HG03139 (cell line): Measurements from ENCODE around the gene SPNS3.

Experiments
- ATAC-seq: cut with Tn5 transposase; IDR thresholded peaks from one replicate; pipeline ENCODE4 v1.9.1; 2021; ENCODE audit not compliant: unreplicated experiment

SPNS3 gene

GRCh38 chr17:4525691-4526397 lies 92.1 kb downstream of the SPNS3 start:
- no peak for ATAC-seq

- no peak for ATAC-seq
Measured at GRCh38 chr17:4527134-4527533, 93.4 kb downstream of the SPNS3 start.

GRCh38 chr17:4527566-4528125 lies 93.9 kb downstream of the SPNS3 start:
- ATAC-seq = no peak

GRCh38 chr17:4529533-4530152 lies 95.9 kb downstream of the SPNS3 start:
- ATAC-seq = no peak

- ATAC-seq = no peak
Measured at GRCh38 chr17:4530799-4531730, 97.3 kb downstream of the SPNS3 start.

GRCh38 chr17:4531988-4532736 lies 98.4 kb downstream of the SPNS3 start:
- ATAC-seq = no peak

GRCh38 chr17:4532860-4533522 lies 99.3 kb downstream of the SPNS3 start:
- ATAC-seq = no peak

- no peak for ATAC-seq
Measured at GRCh38 chr17:4533523-4534504, 100.1 kb downstream of the SPNS3 start.

- ATAC-seq = no peak
Measured at GRCh38 chr17:4534515-4534914, 100.8 kb downstream of the SPNS3 start.

- ATAC-seq = no peak
Measured at GRCh38 chr17:4534928-4535666, 101.4 kb downstream of the SPNS3 start.

- ATAC-seq = no peak
Measured at GRCh38 chr17:4535667-4536258, 102.0 kb downstream of the SPNS3 start.

GRCh38 chr17:4536259-4536741 lies 102.6 kb downstream of the SPNS3 start:
- ATAC-seq = no peak

- no peak for ATAC-seq
Measured at GRCh38 chr17:4536742-4537411, 103.1 kb downstream of the SPNS3 start.
